IPS DF 6.9 (cell line): ENCODE measurements around the gene SLC24A3.
A peak's percentile ranks its signal among the peaks of the same experiment; 100 is the strongest.

Experiments
- DNase-seq: peaks from one replicate; pipeline ENCODE4 v3.0.0-alpha.2; 2013; ENCODE audit warnings: low read depth, low spot score
- H3K27ac ChIP-seq: one replicate; pipeline ENCODE4 v1.5.1; 2013; ENCODE audit warnings: low read length, control low read depth
- H3K27me3 ChIP-seq: 2 replicates; pipeline ENCODE4 v1.6.1; 2013; ENCODE audit warnings: mild to moderate bottlenecking, low read length; ENCODE audit not compliant: control insufficient read depth, insufficient read depth
- H3K36me3 ChIP-seq: 2 replicates; pipeline ENCODE4 v1.6.1; 2013; ENCODE audit warnings: low read length; ENCODE audit not compliant: control insufficient read depth, insufficient read depth
- H3K4me1 ChIP-seq: 2 replicates; pipeline ENCODE4 v1.6.1; 2013; ENCODE audit warnings: low read length; ENCODE audit not compliant: control insufficient read depth, insufficient read depth
- H3K4me3 ChIP-seq: 2 replicates; pipeline ENCODE4 v1.5.1; 2013; ENCODE audit warnings: mild to moderate bottlenecking, low read length
- H3K9me3 ChIP-seq: 2 replicates; pipeline ENCODE4 v1.6.1; 2013; ENCODE audit warnings: low read length, inconsistent platforms; ENCODE audit not compliant: control insufficient read depth, insufficient read depth
- WGBS: extraction: QIAGEN DNeasy Blood & Tissue Kit; methylation state at CpG from one replicate; pipeline ENCODE4 v1.1.7; 2013; ENCODE audit warnings: mixed read lengths, missing lambda C conversion rate; ENCODE audit not compliant: insufficient read length, insufficient coverage; 5-methylcytosine and 5-hydroxymethylcytosine counted together

SLC24A3 gene

GRCh38 chr20:19531446-19531845 is 319.0 kb downstream of the SLC24A3 start:
- no peak for DNase-seq
- Histone ChIP-seq H3K36me3 (no peaks in the 10 kb centered on the region), H3K4me1 (no peaks in the 10 kb centered on the region), H3K9me3 (no peaks in the 10 kb centered on the region), H3K4me3 (no peak overlapping the region), H3K27me3 (no peaks in the 10 kb centered on the region), H3K27ac (no peak overlapping the region)
- WGBS = no CpG with 5 or more reads among the region's 5 CpGs

- WGBS = no CpG with 5 or more reads among the region's 3 CpGs
- Histone ChIP-seq H3K27me3 (no peaks in the 10 kb centered on the region), H3K27ac (no peak overlapping the region), H3K9me3 (no peaks in the 10 kb centered on the region), H3K4me1 (no peaks in the 10 kb centered on the region), H3K36me3 (no peaks in the 10 kb centered on the region), H3K4me3 (no peak overlapping the region)
- DNase-seq = no peak
Observed at GRCh38 chr20:19538556-19538955, 326.1 kb downstream of the SLC24A3 start.

GRCh38 chr20:19539191-19539590 is 326.7 kb downstream of the SLC24A3 start:
- H3K4me1 ChIP-seq = no peaks in the 10 kb centered on the region
- DNase-seq = no peak
- no peak overlapping the region for H3K4me3 ChIP-seq
- H3K27me3 ChIP-seq = no peaks in the 10 kb centered on the region
- WGBS = no CpG with 5 or more reads among the region's 4 CpGs
- H3K27ac ChIP-seq = no peak overlapping the region
- H3K9me3 ChIP-seq = no peaks in the 10 kb centered on the region
- no peaks in the 10 kb centered on the region for H3K36me3 ChIP-seq

- Histone ChIP-seq H3K9me3 (no peaks in the 10 kb centered on the region), H3K36me3 (no peaks in the 10 kb centered on the region), H3K27ac (no peak overlapping the region), H3K4me3 (no peak overlapping the region), H3K27me3 (no peaks in the 10 kb centered on the region), H3K4me1 (no peaks in the 10 kb centered on the region)
- WGBS = no CpG with 5 or more reads among the region's 7 CpGs
- no peak for DNase-seq
Observed at GRCh38 chr20:19540392-19540791, 327.9 kb downstream of the SLC24A3 start.

DNA sequence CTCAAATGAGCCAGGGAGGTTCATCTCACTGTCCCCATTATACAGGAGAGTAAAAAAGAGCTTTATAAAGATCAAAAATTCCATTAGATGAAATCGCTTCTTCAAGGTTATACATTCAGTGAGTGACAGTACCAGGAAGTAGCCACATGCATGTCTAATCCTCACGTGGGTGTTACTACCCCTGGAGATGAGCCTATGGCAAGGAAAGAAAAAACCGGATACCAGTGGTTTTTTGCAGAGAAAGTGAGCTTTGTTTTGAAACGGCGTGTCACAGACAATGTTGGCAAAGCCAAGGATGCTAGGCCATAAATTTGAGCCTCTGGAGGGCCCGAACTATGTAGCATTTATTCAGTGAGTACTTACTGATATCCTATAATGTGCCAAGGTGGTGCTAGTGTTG is 330.7 kb downstream of the SLC24A3 start:
- WGBS = no CpG with 5 or more reads among the region's 6 CpGs
- no peak for DNase-seq
- no peak overlapping the region for H3K27ac ChIP-seq
- no peaks in the 10 kb centered on the region for H3K4me1 ChIP-seq
- no peaks in the 10 kb centered on the region for H3K36me3 ChIP-seq
- H3K9me3 ChIP-seq = no peaks in the 10 kb centered on the region
- H3K27me3 ChIP-seq = no peaks in the 10 kb centered on the region
- H3K4me3 ChIP-seq = no peak overlapping the region

GRCh38 chr20:19544684-19545083 is 332.2 kb downstream of the SLC24A3 start:
- H3K27ac ChIP-seq = no peak overlapping the region
- H3K36me3 ChIP-seq = no peaks in the 10 kb centered on the region
- WGBS = no CpG with 5 or more reads among the region's 7 CpGs
- H3K4me1 ChIP-seq = no peaks in the 10 kb centered on the region
- H3K27me3 ChIP-seq = no peaks in the 10 kb centered on the region
- DNase-seq = no peak
- H3K9me3 ChIP-seq = no peaks in the 10 kb centered on the region
- no peak overlapping the region for H3K4me3 ChIP-seq

- WGBS = no CpG with 5 or more reads among the region's 2 CpGs
- H3K4me3 ChIP-seq = no peak overlapping the region
- no peak for DNase-seq
- no peaks in the 10 kb centered on the region for H3K4me1 ChIP-seq
- no peaks in the 10 kb centered on the region for H3K9me3 ChIP-seq
- H3K27ac ChIP-seq = no peak overlapping the region
- H3K36me3 ChIP-seq = no peaks in the 10 kb centered on the region
- H3K27me3 ChIP-seq = no peaks in the 10 kb centered on the region
Observed at GRCh38 chr20:19546648-19547047, 334.2 kb downstream of the SLC24A3 start.

DNA sequence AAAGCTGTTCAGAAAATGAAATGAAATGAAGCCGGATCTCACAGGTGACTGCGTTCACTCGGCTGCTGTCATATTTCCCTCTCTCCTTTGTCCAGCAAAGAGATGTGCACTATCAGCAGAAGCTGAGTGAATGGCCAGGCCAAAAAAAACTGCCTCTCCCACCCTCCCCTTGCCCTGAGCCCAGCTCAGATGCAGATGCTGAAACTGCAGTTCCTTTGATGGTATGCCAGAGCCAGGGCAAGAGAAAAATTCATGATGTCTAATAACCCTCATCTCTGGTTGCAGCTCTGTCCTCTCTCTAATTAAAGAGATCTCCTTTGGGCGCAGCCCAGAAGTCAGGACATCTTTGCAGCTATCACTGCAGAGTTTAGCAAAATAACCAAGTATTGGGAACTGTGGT is 335.1 kb downstream of the SLC24A3 start:
- no peaks in the 10 kb centered on the region for H3K27me3 ChIP-seq
- no peak for DNase-seq
- no peaks in the 10 kb centered on the region for H3K36me3 ChIP-seq
- H3K4me3 ChIP-seq = no peak overlapping the region
- no peaks in the 10 kb centered on the region for H3K4me1 ChIP-seq
- no peaks in the 10 kb centered on the region for H3K9me3 ChIP-seq
- WGBS = no CpG with 5 or more reads among the region's 4 CpGs
- H3K27ac ChIP-seq = no peak overlapping the region

GRCh38 chr20:19549896-19550295 is 337.5 kb downstream of the SLC24A3 start:
- Histone ChIP-seq H3K27ac (no peak overlapping the region), H3K36me3 (no peaks in the 10 kb centered on the region), H3K4me3 (no peak overlapping the region), H3K27me3 (no peaks in the 10 kb centered on the region), H3K9me3 (no peaks in the 10 kb centered on the region), H3K4me1 (no peaks in the 10 kb centered on the region)
- no peak for DNase-seq

DNA sequence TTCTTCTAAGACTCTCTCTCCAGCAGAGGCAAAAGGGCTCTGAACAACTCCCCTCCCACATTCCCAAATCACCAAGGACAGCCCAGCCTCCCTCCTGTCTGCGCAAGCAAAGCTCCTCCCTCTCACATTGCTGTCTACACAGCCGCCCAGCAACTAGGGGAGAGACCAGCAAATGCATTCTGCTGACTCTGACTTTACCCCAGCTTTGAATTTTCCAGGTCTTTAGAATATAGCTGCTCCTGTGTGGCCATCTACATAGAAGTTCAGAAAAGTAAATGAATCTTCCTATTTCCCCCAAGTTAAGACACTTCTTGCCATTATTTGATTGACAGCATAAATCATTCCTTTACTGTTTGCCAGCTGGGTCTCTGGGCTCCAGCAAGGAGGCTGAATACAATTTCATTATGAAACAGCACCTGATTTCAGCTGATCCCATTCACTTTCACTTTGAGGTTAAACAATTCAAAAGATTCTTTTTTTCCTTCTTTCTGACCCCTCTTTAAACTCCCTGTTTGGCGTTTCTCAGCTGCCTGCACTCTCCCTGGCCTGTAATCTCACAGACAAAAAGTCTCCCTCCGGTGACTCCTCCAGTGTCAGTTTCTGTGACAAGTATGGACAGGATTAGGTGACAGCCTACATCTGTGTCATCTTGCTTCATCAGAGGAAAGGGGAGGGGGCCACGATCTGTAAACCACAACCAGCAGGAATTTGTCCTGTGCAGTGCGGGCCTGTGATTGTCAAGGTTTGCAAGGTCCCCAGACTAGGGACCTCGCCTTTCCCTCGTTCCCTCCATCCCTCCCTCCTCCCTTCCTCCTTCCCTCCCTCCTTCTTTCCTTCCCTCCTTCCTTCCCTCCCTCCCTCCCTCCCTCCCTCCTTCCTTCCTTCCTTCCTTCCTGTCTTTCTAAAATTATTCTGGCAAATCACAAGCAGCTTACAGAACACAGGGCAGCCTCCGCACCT is 340.1 kb downstream of the SLC24A3 start:
- Histone ChIP-seq H3K36me3 (no peaks in the 10 kb centered on the region), H3K27me3 (no peaks in the 10 kb centered on the region), H3K27ac (no peak overlapping the region), H3K4me3 (no peak overlapping the region), H3K9me3 (no peaks in the 10 kb centered on the region), H3K4me1 (no peaks in the 10 kb centered on the region)
- WGBS = no CpG with 5 or more reads among the region's 9 CpGs
- peak; percentile 33 for DNase-seq

GRCh38 chr20:19554666-19555065 is 342.2 kb downstream of the SLC24A3 start:
- Histone ChIP-seq H3K27me3 (no peaks in the 10 kb centered on the region), H3K4me3 (no peak overlapping the region), H3K27ac (no peak overlapping the region), H3K36me3 (no peaks in the 10 kb centered on the region), H3K4me1 (no peaks in the 10 kb centered on the region), H3K9me3 (no peaks in the 10 kb centered on the region)
- DNase-seq = no peak
- WGBS = no CpG with 5 or more reads among the region's 1 CpG
